HG02885 (cell line): ENCODE measurements around the gene SPINK4.

Source experiments
- ATAC-seq: cut with Tn5 transposase; IDR thresholded peaks from one replicate; pipeline ENCODE4 v1.9.1; 2021; ENCODE audit warnings: mild to moderate bottlenecking; ENCODE audit not compliant: unreplicated experiment, poor library complexity

The SPINK4 gene

DNA sequence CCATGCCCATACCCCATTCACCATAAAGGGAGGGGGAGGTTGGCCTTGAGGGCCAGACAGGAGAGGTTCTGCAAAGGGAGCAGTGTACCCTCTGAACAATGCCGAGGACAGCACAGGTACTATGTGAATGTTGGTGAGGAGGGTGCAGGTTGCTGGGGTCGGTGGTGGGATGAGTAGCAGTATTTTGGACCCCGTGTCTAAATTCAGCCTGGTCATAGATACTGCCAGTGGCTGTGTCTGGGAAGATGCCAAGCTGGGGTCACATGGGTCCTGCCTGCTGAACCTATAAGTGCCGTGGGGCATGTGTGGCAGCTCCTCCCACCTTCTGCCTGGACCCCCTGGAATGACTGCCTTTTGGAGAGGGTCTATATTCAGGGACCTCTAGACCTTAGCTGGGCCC is 11.4 kb upstream of the SPINK4 start:
- ATAC-seq: no peak

DNA sequence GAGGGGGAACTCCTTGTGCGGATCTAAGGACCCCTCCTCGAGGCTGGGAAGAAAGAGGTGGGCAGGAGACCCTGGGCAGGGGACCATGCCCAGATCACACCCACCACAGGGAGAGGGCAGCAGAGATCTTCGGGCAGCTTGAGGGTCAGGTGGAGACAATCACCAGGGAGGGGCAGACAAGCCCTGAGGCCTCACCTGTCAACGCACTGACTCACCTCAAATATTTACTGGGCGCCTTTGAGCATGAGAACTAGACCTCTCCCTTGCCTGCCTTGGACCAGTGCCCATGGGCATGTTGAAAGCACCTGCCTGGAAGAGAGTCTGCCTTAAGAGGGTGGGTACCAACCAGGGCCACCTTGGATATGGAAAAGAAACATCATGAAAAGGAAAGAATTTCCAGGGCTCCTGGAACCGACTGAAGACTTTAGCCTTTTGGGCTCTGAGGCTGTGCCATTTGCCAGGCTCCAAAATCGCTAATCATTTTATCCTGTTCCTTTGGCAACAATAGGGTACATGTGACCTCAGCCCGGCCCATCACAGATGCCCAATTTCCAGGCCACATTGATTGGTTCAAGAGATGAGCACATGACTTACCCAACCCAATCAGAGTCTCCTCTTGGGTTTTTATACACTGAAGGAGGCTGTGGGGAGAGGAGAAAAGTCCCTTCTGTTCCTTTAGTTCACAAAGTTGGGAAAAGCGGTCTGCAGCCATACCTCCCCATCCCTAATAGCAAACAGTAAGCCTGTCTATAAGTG is 10.4 kb upstream of the SPINK4 start:
- no peak for ATAC-seq

DNA sequence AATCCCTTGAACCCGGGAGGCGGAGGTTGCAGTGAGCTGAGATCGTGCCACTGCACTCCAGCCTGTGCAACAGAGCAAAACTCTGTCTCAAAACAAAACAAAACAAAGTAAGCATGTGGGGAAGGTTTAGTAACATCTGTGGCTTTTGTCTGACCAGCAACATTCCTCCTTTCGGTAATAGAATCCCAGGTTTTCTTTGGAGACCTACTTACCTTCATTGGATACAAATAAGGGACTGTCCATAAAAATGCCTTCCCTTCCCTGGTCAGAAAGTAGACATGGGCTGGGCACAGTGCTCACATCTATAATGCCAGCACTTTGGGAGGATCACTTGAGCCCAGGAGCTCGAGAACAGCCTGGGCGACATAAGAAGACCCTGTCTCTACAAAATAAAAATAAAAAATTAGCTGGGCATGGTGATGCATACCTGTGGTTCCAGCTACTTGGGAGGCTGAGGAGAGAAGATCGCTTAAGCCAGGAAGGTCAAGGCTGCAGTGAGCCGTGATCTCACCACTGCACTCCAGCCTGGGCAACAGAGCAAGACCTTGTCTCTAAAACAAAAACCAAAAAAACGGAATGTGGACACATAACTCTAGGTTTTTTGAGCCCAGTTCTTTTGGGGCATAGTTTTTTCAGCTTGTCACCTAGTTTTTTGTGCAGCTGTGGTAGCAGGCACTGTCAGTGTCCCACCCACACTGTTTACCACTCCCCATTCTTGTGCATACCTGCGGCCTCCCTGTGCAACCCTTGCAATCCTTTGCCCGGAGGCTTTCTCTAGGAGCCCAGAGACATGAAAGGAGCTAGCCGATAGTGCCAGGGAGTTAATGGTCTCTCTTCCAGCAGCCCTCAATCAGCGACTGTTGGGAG is 9.0 kb upstream of the SPINK4 start:
- no peak for ATAC-seq

GRCh38 chr9:33231623-33231942 is 8.4 kb upstream of the SPINK4 start:
- no peak for ATAC-seq

DNA sequence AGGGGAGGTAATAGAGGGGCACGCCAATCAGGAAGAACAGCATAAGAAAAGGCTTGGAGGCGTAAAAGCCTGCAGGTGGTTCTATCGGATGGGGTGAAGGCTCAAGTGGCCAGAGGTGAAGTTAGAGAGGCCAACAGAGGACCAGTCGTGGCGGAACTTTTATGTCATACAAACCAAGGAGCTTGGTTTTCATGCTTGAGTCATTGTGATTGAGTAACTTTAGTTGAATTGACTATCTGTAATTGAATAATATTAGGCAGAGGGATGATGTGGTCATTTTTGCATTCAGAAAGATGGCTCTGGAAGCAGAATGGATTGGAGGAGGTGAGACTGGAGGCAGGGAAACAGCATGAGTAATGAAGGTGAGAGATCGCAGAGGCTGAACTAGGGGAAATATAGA is 7.2 kb upstream of the SPINK4 start:
- ATAC-seq: no peak

DNA sequence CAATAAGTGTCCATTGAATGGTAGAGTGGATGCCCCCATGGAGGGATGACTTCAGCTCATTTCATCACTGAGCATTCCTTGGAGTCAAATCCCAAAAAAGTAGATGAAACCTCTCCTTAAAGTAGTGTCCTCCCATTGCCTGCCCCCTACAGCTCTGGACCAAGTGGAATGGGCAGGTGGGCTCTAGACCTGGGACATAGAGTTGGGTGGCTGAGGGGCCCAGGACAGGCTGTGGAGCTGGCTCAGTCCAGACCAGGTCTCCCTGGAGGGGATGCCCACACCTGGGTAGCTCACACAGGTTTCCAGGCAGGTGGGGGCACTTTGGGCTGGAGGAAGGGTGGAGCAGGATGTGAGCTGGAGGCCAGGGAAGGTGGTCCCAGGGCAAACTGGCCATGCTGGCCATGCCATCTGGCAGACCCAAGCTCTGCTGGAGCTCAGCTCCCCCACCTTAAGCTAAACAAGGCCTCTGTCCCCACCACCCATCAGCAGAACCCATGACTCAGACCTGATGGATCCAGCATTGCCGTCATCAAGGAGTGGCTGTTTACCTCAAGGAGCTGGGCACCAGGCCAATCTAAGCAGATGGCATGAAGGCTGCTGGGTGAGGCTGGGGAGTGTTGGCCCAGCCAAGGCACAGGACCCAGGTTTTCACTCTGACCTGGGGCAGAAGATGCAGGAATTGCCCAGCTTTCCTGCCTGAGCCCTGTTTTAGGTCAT is 6.2 kb upstream of the SPINK4 start:
- ATAC-seq: no peak

- ATAC-seq: no peak
Observed at GRCh38 chr9:33234511-33235467, 5.2 kb upstream of the SPINK4 start.

DNA sequence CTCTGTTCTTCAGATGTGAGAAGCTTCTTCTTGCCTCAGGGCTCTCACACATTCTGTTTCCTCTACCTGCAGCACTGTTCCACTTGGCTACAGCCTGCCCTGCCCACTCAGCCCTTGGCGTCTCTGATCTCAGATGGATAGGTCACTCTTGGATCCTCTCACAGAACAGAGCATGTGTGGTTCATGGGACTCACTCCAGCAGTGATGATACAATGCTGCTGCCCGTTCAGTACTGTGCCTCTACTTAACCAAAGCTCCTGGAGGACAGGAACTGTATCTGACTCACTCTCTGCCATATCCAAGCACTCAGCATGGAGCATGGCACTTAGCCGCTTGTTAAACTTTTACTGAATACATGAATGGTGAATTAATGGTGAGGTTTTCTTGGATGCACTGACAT is 3.4 kb upstream of the SPINK4 start:
- no peak for ATAC-seq

DNA sequence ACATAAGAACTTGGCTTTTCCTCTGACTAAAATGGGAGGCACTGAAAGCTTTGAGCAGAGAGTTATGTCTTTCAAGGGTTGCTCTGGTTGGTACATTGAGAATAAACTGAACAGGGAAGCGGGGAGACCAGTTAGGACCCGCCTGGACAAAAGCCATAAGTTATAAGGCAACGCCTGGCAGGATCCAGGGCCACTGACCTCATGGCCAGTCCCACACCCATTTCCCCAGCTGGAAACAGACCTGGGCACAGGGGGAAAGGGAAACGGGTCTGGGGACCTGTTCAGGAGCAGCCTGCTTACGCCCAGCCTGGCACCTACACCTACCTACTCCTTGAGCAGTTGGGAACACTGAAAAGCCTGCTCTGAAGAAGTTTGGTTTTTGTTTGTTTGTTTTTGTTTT is 1.3 kb downstream of the SPINK4 start:
- no peak for ATAC-seq

DNA sequence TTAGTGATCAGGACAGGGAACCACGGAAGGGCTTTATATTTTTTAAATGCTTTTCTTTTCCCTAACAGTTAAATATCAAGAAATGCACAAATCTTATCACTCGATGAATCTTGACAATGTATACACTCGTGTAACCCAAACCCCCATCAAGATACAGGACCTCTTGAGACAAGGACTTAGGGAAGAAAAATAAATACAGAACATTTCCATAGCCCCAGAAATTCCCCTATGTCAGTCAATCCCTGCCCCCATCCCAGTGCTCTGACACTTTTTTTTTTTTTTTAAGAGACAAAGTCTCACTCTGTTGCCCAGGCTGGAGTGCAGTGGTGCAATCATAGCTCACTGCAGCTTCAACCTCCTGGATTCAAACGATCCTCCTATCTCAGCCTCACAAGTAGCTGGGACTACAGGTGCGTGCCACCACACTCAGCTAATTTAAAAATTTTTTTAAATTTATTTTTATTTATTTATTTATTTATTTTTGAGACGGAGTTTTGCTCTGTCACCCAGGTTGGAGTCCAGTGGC is 2.7 kb downstream of the SPINK4 start:
- ATAC-seq: no peak

DNA sequence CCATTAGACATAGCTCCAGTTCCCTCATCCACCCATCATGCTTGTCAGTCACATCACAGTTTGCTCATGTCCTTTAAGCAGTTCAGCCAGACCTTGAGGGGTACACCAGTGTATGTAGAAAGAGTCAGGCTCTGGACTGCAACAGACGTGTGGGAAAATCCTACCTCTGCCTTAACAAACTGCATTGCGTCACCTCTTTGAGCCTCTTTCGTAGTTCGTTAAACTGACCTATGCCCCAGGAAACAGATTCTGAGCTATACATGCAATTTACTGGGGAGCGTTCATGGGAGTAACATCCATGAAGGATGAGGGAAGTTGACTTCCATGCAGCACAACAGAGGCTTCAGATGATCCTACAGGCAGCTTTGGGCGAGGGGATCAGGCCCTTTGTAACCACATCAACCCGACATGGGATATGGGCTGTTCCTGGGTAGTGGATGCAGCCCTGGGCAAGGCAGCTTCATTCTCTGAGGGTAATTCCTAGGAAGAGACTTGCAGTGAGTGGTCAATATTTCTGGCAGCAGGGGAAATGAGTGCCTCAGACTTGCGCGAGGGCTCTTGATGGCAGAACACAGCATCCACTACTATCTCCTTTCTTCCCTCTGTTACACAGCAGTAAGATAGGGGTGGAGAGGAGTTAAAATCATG is 4.3 kb downstream of the SPINK4 start:
- no peak for ATAC-seq

DNA sequence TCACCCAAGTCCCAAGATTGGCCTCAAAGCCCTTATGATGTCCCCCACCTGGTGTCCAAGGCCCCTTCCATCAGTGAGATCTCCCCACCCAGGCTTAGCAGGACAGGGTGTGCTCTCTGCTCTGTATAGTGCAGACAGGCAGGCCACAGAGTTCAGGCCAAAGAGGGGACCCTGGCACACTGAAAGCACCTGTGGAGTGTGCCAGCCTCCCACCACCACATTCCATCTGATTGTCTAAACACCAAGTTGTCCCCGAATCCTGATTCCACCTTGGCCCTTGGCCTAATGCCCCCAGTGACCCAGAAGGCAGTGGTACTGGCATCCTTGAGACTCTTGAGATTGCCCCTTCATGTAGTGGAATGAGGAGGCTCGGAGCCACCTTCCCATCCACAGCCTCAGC is 5.4 kb downstream of the SPINK4 start:
- ATAC-seq: no peak

DNA sequence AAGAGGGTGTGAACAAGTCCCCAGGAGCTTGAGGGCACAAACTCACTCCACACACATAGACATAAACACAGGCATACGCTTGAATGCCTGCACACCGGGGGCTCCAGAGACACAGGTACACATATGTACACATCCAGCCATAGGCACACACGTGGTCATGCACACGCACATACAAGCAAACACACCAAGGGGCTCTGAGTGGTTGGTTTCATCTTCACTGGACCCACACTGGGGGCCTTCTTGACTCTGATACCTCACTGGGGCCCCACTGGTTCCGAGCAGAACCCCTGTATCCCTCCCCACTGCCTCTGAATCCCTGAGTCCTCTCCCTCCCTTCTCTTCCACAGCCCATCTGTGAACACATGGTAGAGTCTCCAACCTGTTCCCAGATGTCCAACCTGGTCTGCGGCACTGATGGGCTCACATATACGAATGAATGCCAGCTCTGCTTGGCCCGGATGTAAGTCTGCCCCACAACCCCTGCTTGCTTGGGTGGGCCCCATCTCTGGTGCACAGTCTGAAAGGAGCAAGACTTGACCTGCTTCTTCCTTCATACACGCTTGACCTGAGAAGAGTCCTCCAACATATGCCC is 6.4 kb downstream of the SPINK4 start:
- no peak for ATAC-seq

GRCh38 chr9:33248606-33249005 is 8.6 kb downstream of the SPINK4 start:
- ATAC-seq: peak; percentile 3

- ATAC-seq: peak; percentile 66
Observed at GRCh38 chr9:33249087-33249658, 9.2 kb downstream of the SPINK4 start.

DNA sequence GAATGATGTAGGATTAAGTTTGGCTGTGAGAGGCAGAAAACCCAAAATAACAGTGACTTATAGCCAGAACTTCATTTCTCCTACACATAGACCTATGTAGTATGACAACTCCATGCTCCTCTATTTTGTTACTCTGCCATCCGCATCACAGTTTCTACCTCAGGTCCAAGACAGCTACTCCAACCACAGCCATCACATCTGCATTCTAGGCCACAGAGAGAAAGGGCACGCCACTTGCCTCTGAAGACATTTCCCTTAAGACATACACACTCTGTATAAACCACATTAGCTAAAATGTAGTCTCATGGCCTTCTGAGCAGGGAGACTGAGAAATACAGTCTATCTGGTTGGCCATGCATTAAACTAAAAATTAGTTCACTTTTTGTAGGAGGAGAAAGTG is 10.0 kb downstream of the SPINK4 start:
- peak; percentile 33 for ATAC-seq

- no peak for ATAC-seq
Observed at GRCh38 chr9:33250458-33250995, 10.6 kb downstream of the SPINK4 start.

GRCh38 chr9:33254211-33254610 is 14.2 kb downstream of the SPINK4 start:
- no peak for ATAC-seq
